Bronchial epithelial cell (primary cell): ENCODE measurements around the gene BRD9. TPM values are rescaled to one million over a fixed set of nuclear protein-coding genes. Genes with fewer than 3 reads are reported as not detected.
A peak's percentile ranks its signal among the peaks of the same experiment; 100 is the strongest.

Experiments used
- DNase-seq: peaks from one replicate; pipeline ENCODE4 v3.0.0-alpha.2; 2010; ENCODE audit warnings: low read depth
- FAIRE-seq: peaks from 2 replicates; lab custom pipeline; 2011; peaks lifted over from hg19 to GRCh38; lab: Jason Lieb, UNC
- H3K27me3 ChIP-seq: 2 replicates; pipeline ENCODE4 v1.5.1; 2011; ENCODE audit warnings: low read length; ENCODE audit not compliant: control insufficient read depth, insufficient read depth
- H3K36me3 ChIP-seq: 2 replicates; pipeline ENCODE4 v1.5.1; 2011; ENCODE audit warnings: low read length; ENCODE audit not compliant: control insufficient read depth, insufficient read depth
- H3K4me3 ChIP-seq: 2 replicates; pipeline ENCODE4 v1.5.1; 2011; ENCODE audit warnings: mild to moderate bottlenecking, low read depth, low read length, control low read depth
- CTCF ChIP-seq: IDR thresholded peaks from 2 replicates; pipeline ENCODE4 v1.5.1; 2011; ENCODE audit warnings: mild to moderate bottlenecking, moderate library complexity, low read length, control low read depth, inconsistent platforms; ENCODE audit not compliant: insufficient read depth, severe bottlenecking
- total RNA-seq: library from RNA; depleted of rRNA; stranded (reverse); fragments of >200 nt; gene quantifications from 2 replicates; pipeline ENCODE4 v1.2.1, GENCODE V29; 2014

The BRD9 gene
- total RNA-seq, 1 donor from 2014 or later: 36.1 TPM

DNA sequence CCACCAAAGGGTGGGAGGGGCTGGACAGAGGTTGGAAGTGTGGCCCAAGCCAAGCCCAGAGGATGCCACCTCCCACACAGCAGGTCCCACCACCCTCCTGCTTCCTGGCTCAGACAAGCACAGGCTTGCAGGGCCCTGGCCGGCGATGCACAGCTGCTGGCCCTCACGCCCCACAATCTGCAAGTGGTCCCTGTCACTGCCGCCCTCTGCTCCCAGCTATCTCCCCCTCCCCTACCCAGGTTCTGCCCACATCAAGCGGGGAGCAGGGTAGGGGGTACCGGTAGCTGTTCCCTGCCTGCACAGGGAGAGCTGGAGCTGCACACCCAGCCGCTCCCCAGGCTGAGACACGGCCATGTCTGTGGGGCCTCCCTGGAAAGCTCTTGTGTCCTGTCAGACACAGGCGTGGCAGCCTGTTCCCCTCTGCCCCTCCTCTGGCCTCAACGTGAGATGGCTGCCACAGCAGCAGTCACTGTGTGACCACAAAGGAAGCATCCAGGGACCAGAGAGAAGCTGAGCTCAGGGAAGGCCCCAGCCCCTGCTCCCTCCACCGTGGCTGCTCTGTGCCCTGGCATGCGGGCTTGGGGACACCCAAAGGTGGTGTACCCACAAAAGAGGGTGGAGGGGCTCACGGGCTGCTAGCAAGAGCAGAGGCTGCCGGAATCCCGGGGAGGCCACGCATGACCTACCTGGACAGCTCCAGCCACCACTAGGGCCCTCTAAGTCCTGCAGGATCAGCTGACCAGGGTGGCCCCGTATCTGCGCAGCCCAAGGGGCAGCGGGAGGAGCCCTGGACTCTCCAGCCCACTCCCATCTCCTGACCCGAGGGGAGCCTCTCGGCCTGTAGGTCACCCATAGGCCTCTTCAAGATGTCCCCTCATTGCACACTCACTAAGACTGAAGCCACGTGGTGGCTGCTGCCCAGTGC lies 30.9 kb downstream of the BRD9 start:
- H3K4me3 ChIP-seq: no peak overlapping the region
- H3K27me3 ChIP-seq: no peaks in the 10 kb centered on the region
- DNase-seq (peak; percentile 47), FAIRE-seq (no peak)
- TF ChIP-seq CTCF: no peak
- H3K36me3 ChIP-seq: peaks cover 6% of the 10 kb centered on the region

GRCh38 chr5:860506-861150 lies 32.0 kb downstream of the BRD9 start:
- FAIRE-seq (no peak), DNase-seq (no peak)
- Histone ChIP-seq H3K27me3 (no peaks in the 10 kb centered on the region), H3K4me3 (no peak overlapping the region), H3K36me3 (peaks cover 6% of the 10 kb centered on the region)
- no peak for TF ChIP-seq CTCF

DNA sequence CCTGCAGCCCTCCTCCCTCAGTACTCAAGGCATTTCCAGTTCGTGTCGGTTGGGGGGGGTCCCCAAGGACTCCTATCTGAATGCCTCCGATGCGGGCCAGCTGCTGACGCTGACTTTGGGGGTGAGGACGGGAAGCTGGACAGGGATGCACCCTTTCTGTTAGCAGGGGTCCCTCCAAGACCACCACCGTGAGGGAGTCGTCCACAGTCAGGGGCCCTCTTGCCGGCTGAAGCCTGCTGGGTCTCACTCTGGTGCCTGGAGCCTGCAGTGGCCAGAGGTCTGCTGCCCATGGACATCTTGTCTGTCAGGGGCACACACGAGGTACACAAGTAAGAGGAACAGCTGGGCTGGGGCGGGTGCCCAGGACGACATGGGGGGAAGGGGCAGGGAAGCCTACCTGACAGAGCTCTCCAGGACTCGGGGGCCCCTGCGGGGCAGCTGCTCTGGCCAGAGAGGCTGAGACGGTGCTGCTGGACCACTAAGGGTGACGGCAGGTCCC lies 32.8 kb downstream of the BRD9 start:
- no peak for TF ChIP-seq CTCF
- H3K4me3 ChIP-seq: no peak overlapping the region
- DNase-seq: no peak
- H3K27me3 ChIP-seq: no peaks in the 10 kb centered on the region
- peaks cover 2% of the 10 kb centered on the region for H3K36me3 ChIP-seq
- no peak for FAIRE-seq

DNA sequence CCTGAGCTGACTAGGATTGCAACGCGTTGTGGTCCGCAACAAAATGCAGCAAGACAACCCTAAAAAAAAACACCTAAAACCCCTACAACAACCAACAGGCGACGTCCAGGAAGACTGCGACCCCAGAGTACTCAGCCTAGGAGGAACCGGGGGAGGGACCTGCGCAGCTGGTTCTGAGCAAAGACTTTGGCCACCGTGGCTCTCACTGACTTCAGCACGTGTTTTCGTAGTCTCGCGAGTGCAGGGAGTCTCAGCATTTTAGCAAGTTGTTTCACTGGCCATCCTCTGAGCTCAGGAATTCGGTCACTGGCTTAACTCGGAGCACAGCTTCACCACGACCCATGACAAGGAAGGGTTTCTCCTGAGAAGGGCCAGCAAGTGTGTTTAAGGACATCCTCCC lies 33.2 kb downstream of the BRD9 start:
- no peaks in the 10 kb centered on the region for H3K27me3 ChIP-seq
- TF ChIP-seq CTCF: no peak
- no peak for DNase-seq
- H3K4me3 ChIP-seq: no peak overlapping the region
- no peak for FAIRE-seq
- H3K36me3 ChIP-seq: peaks cover under 1% of the 10 kb centered on the region

- FAIRE-seq (no peak), DNase-seq (no peak)
- Histone ChIP-seq H3K36me3 (no peaks in the 10 kb centered on the region), H3K4me3 (no peak overlapping the region), H3K27me3 (no peaks in the 10 kb centered on the region)
- no peak for TF ChIP-seq CTCF
Measured at GRCh38 chr5:858726-859125, 33.9 kb downstream of the BRD9 start.
